Measurements from ENCODE around the gene ATP8B3. TPM values are rescaled to one million over a fixed set of nuclear protein-coding genes. Genes with fewer than 3 reads are reported as not detected.

ATP8B3 gene
- total and polyA plus RNA-seq, 7 donors = 0.06 to 0.30 (median 0.17) TPM; not detected in 1

DNA sequence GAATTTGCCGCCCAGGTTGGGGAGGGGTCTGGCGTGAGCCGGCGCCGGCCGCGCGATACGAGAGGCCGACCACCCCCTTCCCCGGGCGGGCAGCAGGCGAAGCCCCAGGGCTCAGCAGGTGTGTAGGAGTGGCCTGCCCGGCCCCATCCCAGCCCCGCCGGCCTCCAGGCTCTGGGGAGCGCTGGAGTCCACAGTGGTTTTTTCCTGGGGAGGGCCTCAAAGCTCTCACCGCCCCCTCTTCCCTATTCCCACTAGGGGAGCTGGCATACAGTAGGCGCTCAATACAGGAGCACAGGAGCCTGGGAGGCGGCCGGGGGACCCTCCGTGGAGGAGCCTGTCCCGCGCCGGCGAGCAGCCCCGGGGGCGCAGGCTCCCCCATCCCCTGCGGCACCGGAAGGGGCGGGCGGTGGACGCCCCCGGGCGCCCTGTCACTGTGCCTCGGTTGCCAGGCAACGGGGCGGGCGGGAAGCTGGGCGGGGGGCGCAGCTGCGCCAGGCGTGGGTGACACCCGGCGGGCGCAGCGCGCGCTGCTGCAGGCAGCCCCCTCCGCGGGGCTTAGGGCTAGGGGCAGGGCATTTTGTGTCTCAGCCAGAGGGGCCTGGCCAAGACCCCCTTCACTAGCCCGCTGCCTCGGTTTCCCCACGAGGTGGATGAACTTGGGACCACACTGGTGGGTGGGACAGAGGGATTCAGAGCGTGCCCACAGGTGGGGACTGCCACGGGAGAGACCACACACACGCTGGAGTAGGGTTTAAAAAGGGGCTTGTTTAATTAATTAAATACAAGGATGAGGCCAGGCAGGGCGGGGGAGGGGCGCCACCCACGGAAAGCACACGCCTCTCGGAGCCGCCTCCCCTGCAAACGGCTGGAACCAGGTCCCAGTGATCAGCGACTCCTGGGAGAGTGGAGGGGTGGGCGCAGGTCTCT, 39.8 kb upstream of the ATP8B3 start:
- TF ChIP-seq, protein P1, sequence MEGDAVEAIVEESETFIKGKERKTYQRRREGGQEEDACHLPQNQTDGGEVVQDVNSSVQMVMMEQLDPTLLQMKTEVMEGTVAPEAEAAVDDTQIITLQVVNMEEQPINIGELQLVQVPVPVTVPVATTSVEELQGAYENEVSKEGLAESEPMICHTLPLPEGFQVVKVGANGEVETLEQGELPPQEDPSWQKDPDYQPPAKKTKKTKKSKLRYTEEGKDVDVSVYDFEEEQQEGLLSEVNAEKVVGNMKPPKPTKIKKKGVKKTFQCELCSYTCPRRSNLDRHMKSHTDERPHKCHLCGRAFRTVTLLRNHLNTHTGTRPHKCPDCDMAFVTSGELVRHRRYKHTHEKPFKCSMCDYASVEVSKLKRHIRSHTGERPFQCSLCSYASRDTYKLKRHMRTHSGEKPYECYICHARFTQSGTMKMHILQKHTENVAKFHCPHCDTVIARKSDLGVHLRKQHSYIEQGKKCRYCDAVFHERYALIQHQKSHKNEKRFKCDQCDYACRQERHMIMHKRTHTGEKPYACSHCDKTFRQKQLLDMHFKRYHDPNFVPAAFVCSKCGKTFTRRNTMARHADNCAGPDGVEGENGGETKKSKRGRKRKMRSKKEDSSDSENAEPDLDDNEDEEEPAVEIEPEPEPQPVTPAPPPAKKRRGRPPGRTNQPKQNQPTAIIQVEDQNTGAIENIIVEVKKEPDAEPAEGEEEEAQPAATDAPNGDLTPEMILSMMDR (IDR thresholded peaks at IDR 0.05) = no peak
- ATAC-seq = no peak
- no peaks in the 10 kb centered on the region for H3K36me3 ChIP-seq (ENCODE audit: insufficient read depth in 1 of 2, low read depth in 1 of 2)
- 16 to 24% (median 23%) methylated on average over 50 to 66 of the region's 66 CpGs for WGBS, 3 donors
- H3K27me3 ChIP-seq (ENCODE audit: insufficient read depth in 3 of 3, low read length in 2 of 3) = peaks cover 0 to 17% (median 2%) of the 10 kb centered on the region in 3 donors
- H3K9me3 ChIP-seq = no peaks in the 10 kb centered on the region
- no peak overlapping the region for H3K27ac ChIP-seq
- intact Hi-C loops (cut with DNase I) = no loop called here
- no peak overlapping the region for H3K4me3 ChIP-seq
- peaks cover 25% of the 10 kb centered on the region for H3K4me1 ChIP-seq
- DNase-seq = peak in 1 of 2 donors; percentile 24

DNA sequence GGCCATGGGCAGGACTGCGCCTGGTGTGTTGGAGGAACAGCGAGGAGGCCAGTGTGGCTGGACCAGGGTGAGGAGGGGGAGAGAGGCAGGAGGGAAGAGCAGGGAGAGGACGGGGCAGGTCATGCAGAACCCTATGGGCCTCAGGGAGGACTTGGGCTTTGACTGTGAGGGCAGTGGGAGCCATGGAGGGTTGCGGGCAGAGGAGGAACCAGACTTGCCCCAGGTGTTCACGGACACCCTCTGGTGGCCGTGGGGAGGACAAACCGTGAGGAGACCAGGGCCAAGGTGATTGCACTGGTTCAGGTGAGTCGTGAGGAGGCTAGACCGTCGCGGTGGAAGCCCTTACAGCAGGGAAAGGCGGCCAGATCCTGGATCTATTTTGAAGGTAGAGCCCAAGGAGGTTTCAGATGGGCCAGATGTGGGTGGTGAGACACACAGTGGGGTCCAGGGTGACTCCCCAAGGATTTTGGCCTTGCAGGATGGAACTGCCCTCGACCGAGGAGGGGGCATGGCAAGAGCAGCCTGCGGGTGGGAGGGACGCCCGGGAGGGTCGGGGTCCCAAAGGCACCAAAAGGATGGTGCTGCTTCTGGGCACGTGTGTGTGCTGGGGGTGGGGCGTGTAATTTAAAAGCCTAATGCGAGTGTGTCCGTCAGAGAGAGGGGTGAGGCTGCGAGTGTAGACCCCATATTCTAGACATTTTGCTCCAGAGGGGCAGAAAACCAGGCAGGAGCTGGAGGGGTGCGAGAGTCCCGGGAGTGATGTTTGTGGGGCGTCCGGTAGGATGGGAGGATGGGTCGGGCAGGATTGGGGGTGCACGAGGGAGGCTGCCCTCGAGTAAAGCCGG, 39.0 kb upstream of the ATP8B3 start:
- DNase-seq = peak in 1 of 2 donors; percentile 10
- ATAC-seq = no peak
- no peaks in the 10 kb centered on the region for H3K36me3 ChIP-seq (ENCODE audit: insufficient read depth in 1 of 2, low read depth in 1 of 2)
- intact Hi-C loops (cut with DNase I) = no loop called here
- H3K27me3 ChIP-seq (ENCODE audit: insufficient read depth in 3 of 3, low read length in 2 of 3) = peaks cover 0 to 16% (median 2%) of the 10 kb centered on the region in 3 donors
- no peaks in the 10 kb centered on the region for H3K9me3 ChIP-seq
- WGBS, 3 donors = 57 to 69% (median 62%) methylated on average over 30 to 31 of the region's 31 CpGs
- TF ChIP-seq, protein P1 (IDR thresholded peaks at IDR 0.05) = no peak
- no peak overlapping the region for H3K4me3 ChIP-seq
- H3K27ac ChIP-seq = no peak overlapping the region
- H3K4me1 ChIP-seq = peaks cover 29% of the 10 kb centered on the region

DNA sequence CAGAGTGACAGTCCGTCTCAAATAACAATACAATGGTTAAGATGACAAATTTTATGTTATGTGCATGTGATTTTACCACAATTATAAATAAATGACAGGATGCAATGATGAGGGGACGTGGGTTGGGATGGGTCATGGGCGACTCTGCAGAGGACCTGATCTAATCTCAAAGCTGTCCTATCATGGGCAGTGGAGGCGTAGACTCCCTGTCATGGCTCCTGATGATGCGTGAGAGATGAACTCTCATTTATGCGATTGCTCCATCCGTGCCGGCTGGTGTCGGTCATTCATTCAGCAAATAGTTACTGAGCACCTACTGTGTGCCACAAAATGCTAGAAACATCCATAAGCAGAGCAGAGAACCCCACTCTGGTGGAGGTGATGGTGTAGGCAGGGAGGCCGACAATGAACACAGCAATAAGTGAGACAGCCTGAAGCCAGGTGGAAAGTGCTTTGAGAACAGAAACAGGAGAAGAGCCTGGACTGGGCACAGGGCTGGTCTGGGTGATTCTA, 37.9 kb upstream of the ATP8B3 start:
- H3K27ac ChIP-seq = no peak overlapping the region
- H3K9me3 ChIP-seq = no peaks in the 10 kb centered on the region
- ATAC-seq (no peak), DNase-seq (no peak)
- TF ChIP-seq, protein P1 (IDR thresholded peaks at IDR 0.05) = no peak
- no peaks in the 10 kb centered on the region for H3K36me3 ChIP-seq (ENCODE audit: insufficient read depth in 1 of 2, low read depth in 1 of 2)
- intact Hi-C loops (cut with DNase I) = no loop called here
- no peak overlapping the region for H3K4me3 ChIP-seq
- H3K27me3 ChIP-seq (ENCODE audit: insufficient read depth in 3 of 3, low read length in 2 of 3) = peaks cover 0 to 16% (median 2%) of the 10 kb centered on the region in 3 donors
- WGBS, 3 donors = 83 to 96% (median 87%) methylated on average over 10 of the region's 10 CpGs
- H3K4me1 ChIP-seq = peaks cover 29% of the 10 kb centered on the region

DNA sequence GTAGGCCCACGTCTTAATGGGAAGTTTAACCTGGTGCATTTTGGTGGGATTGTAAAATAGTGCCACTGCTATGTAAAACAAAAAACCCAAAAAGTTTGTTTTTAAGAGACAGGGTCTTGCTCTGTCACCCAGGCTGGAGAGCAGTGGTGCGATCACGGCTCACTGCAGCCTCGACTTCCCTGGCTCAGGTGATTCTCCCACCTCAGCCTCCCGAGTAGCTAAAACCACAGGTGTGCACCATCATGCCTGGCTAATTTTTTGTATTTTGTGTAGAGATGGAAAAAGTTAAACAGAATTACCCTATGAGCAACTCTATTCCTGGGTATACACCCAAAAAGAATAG, 37.0 kb upstream of the ATP8B3 start:
- DNase-seq (no peak), ATAC-seq (no peak)
- TF ChIP-seq, protein P1 (IDR thresholded peaks at IDR 0.05) = no peak
- Histone ChIP-seq H3K4me3 (no peak overlapping the region), H3K27me3 (ENCODE audit: insufficient read depth in 3 of 3, low read length in 2 of 3) (peaks cover 0 to 16% (median 2%) of the 10 kb centered on the region in 3 donors), H3K4me1 (peaks cover 36% of the 10 kb centered on the region), H3K9me3 (no peaks in the 10 kb centered on the region), H3K27ac (no peak overlapping the region), H3K36me3 (ENCODE audit: insufficient read depth in 1 of 2, low read depth in 1 of 2) (no peaks in the 10 kb centered on the region)
- 68 to 73% (median 73%) methylated on average over 5 of the region's 5 CpGs for WGBS, 3 donors
- intact Hi-C loops (cut with DNase I) = no loop called here
